Panc1 (cell line): Measurements from ENCODE around the gene SQOR.

Source experiments
- CTCF ChIP-seq: fragments of 450-650 bp; IDR thresholded peaks from 2 replicates; pipeline ENCODE4 v1.5.1; 2017; ENCODE audit warnings: mild to moderate bottlenecking
- POLR2AphosphoS5 ChIP-seq: IDR thresholded peaks from 2 replicates; pipeline ENCODE4 v1.6.1; 2012; ENCODE audit warnings: mild to moderate bottlenecking, low read depth, low read length, moderate library complexity
- REST ChIP-seq, 2 experiments: IDR thresholded peaks; 2 replicates each; pipeline ENCODE4 v1.6.1; 2011 to 2012; ENCODE audit warnings: low read depth in 2 of 2, control low read depth in 1 of 2, low read length in 1 of 2, mild to moderate bottlenecking in 1 of 2, moderate library complexity in 1 of 2; ENCODE audit not compliant: insufficient read depth in 1 of 2
- SIN3A ChIP-seq: IDR thresholded peaks from 2 replicates; pipeline ENCODE4 v1.6.1; 2012; ENCODE audit warnings: low read depth, mild to moderate bottlenecking, low read length, moderate library complexity, borderline replicate concordance; ENCODE audit not compliant: insufficient read depth
- TCF7L2 ChIP-seq: IDR thresholded peaks from 2 replicates; pipeline ENCODE4 v1.6.1; 2011; ENCODE audit warnings: mild to moderate bottlenecking, low read depth, low read length, inconsistent platforms

- no peak for TF ChIP-seq CTCF
- TF ChIP-seq TCF7L2 = peak; percentile 31; the same call in 1 of the 2 replicates
- TF ChIP-seq REST (IDR thresholded peaks at IDR 0.05; ENCODE audit: insufficient read depth in 1 of 2, low read depth in 2 of 2, low read length in 1 of 2) = no peak
- TF ChIP-seq POLR2AphosphoS5 = peak; percentile 77; the same call in 1 of the 2 replicates
- TF ChIP-seq SIN3A = no peak
Measured at GRCh38 chr15:45704329-45705249, 69.8 kb downstream of the SQOR start.
